Lower leg skin (tissue), 3 donors: ENCODE data around the gene MAPK8.

Source experiments
- POLR2A ChIP-seq, 2 donors: fragments of 450-650 bp; IDR thresholded peaks; one replicate each; pipeline ENCODE4 v1.6.1; 2016 to 2017; ENCODE audit warnings: antibody characterized with exemption in 2 of 2, mild to moderate bottlenecking in 1 of 2, moderate library complexity in 1 of 2
- TF ChIP-seq, protein P1 (sequence below), 3 donors: fragments of 450-650 bp; IDR thresholded peaks; one replicate each; pipeline ENCODE4 v1.5.1; 2016; ENCODE audit warnings: antibody characterized with exemption in 3 of 3, mild to moderate bottlenecking in 3 of 3, moderate library complexity in 2 of 3

DNA sequence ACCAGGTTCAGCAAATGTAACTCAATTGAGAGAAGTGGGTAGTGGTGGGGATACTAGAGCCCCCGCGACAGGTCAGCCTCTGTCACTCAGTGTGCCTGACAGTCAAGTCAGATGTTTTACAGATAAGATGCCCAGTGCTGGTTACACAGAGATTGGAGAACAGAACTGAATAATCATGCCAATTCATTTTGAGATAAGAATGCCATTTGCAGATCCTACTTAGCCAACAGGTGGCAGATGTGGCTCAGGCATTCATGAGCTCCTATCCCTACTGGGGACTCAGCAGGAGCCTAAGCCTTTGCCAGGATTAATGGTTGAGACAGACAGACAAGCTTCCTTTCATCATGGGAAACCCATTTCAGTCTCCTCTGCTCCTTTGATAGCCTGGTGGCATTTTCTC, 137.8 kb downstream of the MAPK8 start:
- TF ChIP-seq, protein P1, sequence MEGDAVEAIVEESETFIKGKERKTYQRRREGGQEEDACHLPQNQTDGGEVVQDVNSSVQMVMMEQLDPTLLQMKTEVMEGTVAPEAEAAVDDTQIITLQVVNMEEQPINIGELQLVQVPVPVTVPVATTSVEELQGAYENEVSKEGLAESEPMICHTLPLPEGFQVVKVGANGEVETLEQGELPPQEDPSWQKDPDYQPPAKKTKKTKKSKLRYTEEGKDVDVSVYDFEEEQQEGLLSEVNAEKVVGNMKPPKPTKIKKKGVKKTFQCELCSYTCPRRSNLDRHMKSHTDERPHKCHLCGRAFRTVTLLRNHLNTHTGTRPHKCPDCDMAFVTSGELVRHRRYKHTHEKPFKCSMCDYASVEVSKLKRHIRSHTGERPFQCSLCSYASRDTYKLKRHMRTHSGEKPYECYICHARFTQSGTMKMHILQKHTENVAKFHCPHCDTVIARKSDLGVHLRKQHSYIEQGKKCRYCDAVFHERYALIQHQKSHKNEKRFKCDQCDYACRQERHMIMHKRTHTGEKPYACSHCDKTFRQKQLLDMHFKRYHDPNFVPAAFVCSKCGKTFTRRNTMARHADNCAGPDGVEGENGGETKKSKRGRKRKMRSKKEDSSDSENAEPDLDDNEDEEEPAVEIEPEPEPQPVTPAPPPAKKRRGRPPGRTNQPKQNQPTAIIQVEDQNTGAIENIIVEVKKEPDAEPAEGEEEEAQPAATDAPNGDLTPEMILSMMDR (IDR thresholded peaks at IDR 0.05) = no peak
- TF ChIP-seq POLR2A (IDR thresholded peaks at IDR 0.05) = no peak
